Adrenal gland (tissue), 12 donors: ENCODE data around the gene RABGAP1L. TPM values are rescaled to one million over a fixed set of nuclear protein-coding genes. Genes with fewer than 3 reads are reported as not detected.

Source experiments
- DNase-seq, 7 donors: peaks; one replicate each; pipeline ENCODE4 v3.0.0-alpha.2; 2019 to 2020
- H3K27ac ChIP-seq, 5 donors: fragments of 200-600 bp; sonication (generic) in 4 of 5; 1 replicate in 3 of 5; 2 replicates in 2 of 5; pipeline versions ENCODE4 v1.5.1 to v1.8.0; 2016 to 2020; ENCODE audit warnings: mild to moderate bottlenecking in 1 of 5
- H3K27me3 ChIP-seq: fragments of 200-600 bp; 2 replicates; pipeline ENCODE4 v1.8.0; 2021
- H3K36me3 ChIP-seq, 2 donors: fragments of 200-600 bp; replicated peaks in 1 of 2; 1 replicate in 1 of 2; 2 replicates in 1 of 2; pipeline versions ENCODE4 v1.5.1 to v1.8.0; 2018 to 2022
- H3K4me1 ChIP-seq, 2 donors: fragments of 200-600 bp; replicated peaks in 1 of 2; 1 replicate in 1 of 2; 2 replicates in 1 of 2; pipeline versions ENCODE4 v1.5.1 to v1.8.0; 2018 to 2021
- H3K4me3 ChIP-seq, 4 donors: fragments of 200-600 bp; sonication (generic) in 3 of 4; one replicate each; pipeline ENCODE4 v1.5.1; 2016 to 2018
- H3K9me3 ChIP-seq, 3 donors: fragments of 200-600 bp; sonication (generic) in 1 of 3; replicated peaks in 1 of 3; 1 replicate in 2 of 3; 2 replicates in 1 of 3; pipeline versions ENCODE4 v1.5.1 to v1.8.0; 2016 to 2021
- POLR2A ChIP-seq, 2 donors: fragments of 450-650 bp; IDR thresholded peaks; one replicate each; pipeline ENCODE4 v1.6.1; 2017; ENCODE audit warnings: antibody characterized with exemption in 2 of 2, mild to moderate bottlenecking in 2 of 2, moderate library complexity in 1 of 2
- WGBS, 4 donors: extraction: QIAGEN DNeasy Blood & Tissue Kit in 2 of 4; methylation state at CpG; one replicate each; pipeline versions ENCODE4 v1.1.5 to v1.1.7; 2013 to 2017; 5-methylcytosine and 5-hydroxymethylcytosine counted together
- intact Hi-C, 2 donors: fragments of 100-400 bp; cut with DNase I; formaldehyde crosslinking; loops; one replicate each; pipeline versions ENCODE4 v1.14.1 to v1.15.0; 2022 to 2023
- polyA plus RNA-seq, 3 donors: library from polyadenylated mRNA; stranded (reverse); fragments of 200-250 nt in 2 of 3; fragments of 350-450 nt in 1 of 3; fragmentation: Illumina TruSeq in 1 of 3; extraction: RNeasy Lipid Tissue Mini Kit (QIAGEN cat#74804) in 1 of 3; gene quantifications; one replicate each; pipeline ENCODE4 v1.2.3, GENCODE V29; 2013 to 2014
- total RNA-seq, 9 donors: library from RNA; depleted of rRNA in 4 of 9; stranded (reverse); fragments of >200 nt in 4 of 9; fragments of 120-200 nt in 1 of 9; fragmentation: NEBNext Ultra II Directional in 1 of 9; extraction: Animal tissue kit (Norgen Biotek cat#: 25700) in 1 of 9; gene quantifications; one replicate each; pipeline versions ENCODE4 v1.1.0 to v1.2.4, GENCODE V29; 2013 to 2023
- TF ChIP-seq, protein P1 (sequence below), 6 experiments: fragments of 450-650 bp in 4 of 6; fragments of 200-600 bp in 2 of 6; sonication (generic) in 1 of 6; IDR thresholded peaks; 1 replicate in 5 of 6; 2 replicates in 1 of 6; pipeline versions ENCODE4 v1.5.1 to v1.8.0; 2016 to 2021; ENCODE audit warnings: antibody characterized with exemption in 6 of 6, mild to moderate bottlenecking in 2 of 6, moderate library complexity in 1 of 6
- donor health status: healthy with polysubstance abuse.
- donor health status: Bipolar disorder and iron deficiency.
- donor health status: DM: yes; HTN: yes; CAD: no.
- donor health status: DM: no; HTN: no; CAD: no.
- donor health status: DM: no; HTN: no; CAD: no.
- donor health status: DM: yes; HTN: yes; CAD: no.

Gene RABGAP1L
- total and polyA plus RNA-seq, 12 donors = 10.4 to 29.9 (median 19.7) TPM

DNA sequence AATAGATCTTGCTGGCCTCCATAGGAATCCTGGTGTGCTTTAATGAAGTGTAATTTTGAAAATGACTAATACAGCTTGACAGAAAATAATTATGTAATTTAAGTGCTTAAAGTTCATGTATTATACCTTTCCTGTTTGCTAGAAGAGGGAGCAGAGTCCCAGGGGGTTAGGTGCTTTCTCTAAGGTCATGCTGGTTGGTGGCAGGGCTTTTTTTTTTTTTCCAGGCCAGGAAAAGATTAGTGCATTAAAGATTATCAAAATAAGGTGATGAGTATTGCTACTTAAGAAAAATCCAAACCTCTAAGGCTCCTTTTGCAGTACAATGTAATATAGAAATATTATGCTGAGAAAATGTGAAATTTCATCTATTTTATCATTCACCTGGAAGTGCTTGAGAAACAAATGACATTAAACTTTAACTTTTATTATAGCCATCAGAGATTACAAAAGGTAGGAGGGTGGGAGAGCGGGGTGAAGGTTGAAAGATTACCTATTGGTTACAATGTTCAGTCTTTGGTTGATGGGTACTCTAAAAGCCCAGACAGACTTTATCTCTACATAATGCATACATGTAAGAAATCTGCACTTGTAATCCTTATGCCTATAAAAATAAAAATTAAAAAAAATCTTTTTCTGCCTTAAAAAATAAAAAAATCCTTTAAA is 110.8 kb downstream of the RABGAP1L start:
- intact Hi-C loops = loop anchor here in 1 of 2 donors (10.0 kb wide), 1 partner anchor 465 kb away; no protein-coding TSS in a partner anchor
- Histone ChIP-seq H3K9me3 (no peaks in the 10 kb centered on the region), H3K36me3 (no peaks in the 10 kb centered on the region), H3K27ac (no peak overlapping the region), H3K4me3 (no peak overlapping the region), H3K4me1 (no peaks in the 10 kb centered on the region), H3K27me3 (no peaks in the 10 kb centered on the region)
- TF ChIP-seq, protein P1, sequence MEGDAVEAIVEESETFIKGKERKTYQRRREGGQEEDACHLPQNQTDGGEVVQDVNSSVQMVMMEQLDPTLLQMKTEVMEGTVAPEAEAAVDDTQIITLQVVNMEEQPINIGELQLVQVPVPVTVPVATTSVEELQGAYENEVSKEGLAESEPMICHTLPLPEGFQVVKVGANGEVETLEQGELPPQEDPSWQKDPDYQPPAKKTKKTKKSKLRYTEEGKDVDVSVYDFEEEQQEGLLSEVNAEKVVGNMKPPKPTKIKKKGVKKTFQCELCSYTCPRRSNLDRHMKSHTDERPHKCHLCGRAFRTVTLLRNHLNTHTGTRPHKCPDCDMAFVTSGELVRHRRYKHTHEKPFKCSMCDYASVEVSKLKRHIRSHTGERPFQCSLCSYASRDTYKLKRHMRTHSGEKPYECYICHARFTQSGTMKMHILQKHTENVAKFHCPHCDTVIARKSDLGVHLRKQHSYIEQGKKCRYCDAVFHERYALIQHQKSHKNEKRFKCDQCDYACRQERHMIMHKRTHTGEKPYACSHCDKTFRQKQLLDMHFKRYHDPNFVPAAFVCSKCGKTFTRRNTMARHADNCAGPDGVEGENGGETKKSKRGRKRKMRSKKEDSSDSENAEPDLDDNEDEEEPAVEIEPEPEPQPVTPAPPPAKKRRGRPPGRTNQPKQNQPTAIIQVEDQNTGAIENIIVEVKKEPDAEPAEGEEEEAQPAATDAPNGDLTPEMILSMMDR (IDR thresholded peaks at IDR 0.05) = no peak
- no peak for TF ChIP-seq POLR2A (IDR thresholded peaks at IDR 0.05)
- WGBS, 4 donors = 97 to 100% (median 100%) methylated on average over 1 of the region's 1 CpG
- DNase-seq = no peak

GRCh38 chr1:174273190-174273589 is 113.9 kb downstream of the RABGAP1L start:
- no peaks in the 10 kb centered on the region for H3K4me1 ChIP-seq
- DNase-seq = no peak
- no peaks in the 10 kb centered on the region for H3K9me3 ChIP-seq
- no peak for TF ChIP-seq POLR2A (IDR thresholded peaks at IDR 0.05)
- TF ChIP-seq, protein P1 (IDR thresholded peaks at IDR 0.05) = no peak
- H3K4me3 ChIP-seq = no peak overlapping the region
- H3K27me3 ChIP-seq = no peaks in the 10 kb centered on the region
- no peak overlapping the region for H3K27ac ChIP-seq
- intact Hi-C loops = no loop called here
- H3K36me3 ChIP-seq = no peaks in the 10 kb centered on the region

GRCh38 chr1:174273776-174274175 is 114.5 kb downstream of the RABGAP1L start:
- no peak overlapping the region for H3K4me3 ChIP-seq
- no peaks in the 10 kb centered on the region for H3K4me1 ChIP-seq
- H3K27ac ChIP-seq = no peak overlapping the region
- no peaks in the 10 kb centered on the region for H3K36me3 ChIP-seq
- no peaks in the 10 kb centered on the region for H3K27me3 ChIP-seq
- H3K9me3 ChIP-seq = no peaks in the 10 kb centered on the region
- TF ChIP-seq, protein P1 (IDR thresholded peaks at IDR 0.05) = no peak
- TF ChIP-seq POLR2A (IDR thresholded peaks at IDR 0.05) = no peak
- intact Hi-C loops = no loop called here
- no peak for DNase-seq

- Histone ChIP-seq H3K27me3 (no peaks in the 10 kb centered on the region), H3K4me3 (no peak overlapping the region), H3K4me1 (no peaks in the 10 kb centered on the region), H3K27ac (no peak overlapping the region), H3K36me3 (no peaks in the 10 kb centered on the region), H3K9me3 (no peaks in the 10 kb centered on the region)
- intact Hi-C loops = no loop called here
- TF ChIP-seq POLR2A (IDR thresholded peaks at IDR 0.05) = no peak
- TF ChIP-seq, protein P1 (IDR thresholded peaks at IDR 0.05) = no peak
- 88 to 92% (median 89%) methylated on average over 3 of the region's 3 CpGs for WGBS, 4 donors
- no peak for DNase-seq
These were observed 115.1 kb downstream of the RABGAP1L start for GRCh38 chr1:174274452-174274851.
